ENCODE data around the gene P2RY13. TPM values are rescaled to one million over a fixed set of nuclear protein-coding genes. Genes with fewer than 3 reads are reported as not detected.

Gene P2RY13
- total RNA-seq, 1 donor from 2014 or later: not detected

DNA sequence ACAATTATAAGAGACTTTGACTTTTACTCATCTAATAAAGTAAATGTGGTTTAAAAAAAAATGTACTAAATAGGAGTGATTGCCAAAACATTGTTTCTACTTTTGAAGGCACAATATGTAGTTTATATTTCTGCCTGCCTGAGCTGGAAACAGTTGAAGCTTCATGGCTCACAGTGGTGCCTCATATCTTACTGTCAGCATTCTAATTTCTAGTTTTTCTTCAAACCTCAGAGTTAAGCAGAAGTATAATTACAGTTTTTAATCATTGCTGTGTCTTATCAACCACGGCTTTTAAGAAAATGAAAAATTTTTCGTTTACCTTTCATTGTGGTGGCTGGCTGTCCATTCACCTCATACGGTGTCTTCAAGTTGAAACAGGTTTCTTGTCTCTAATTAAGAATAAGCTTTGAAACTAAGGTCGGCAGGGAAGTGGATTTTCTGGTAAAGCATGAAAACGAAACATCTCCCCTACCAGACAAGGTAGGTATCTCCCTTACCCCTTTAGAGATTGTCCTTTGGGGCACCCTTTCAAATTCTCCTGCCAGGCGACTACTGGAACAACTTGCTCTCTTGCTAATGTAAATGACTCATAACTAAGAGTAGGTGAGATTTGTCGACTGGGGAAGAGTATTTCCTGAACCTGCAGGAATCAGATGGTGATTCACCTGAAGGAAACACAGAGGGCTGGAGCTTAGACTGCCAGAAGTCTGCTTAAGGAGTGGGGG is 12.9 kb downstream of the P2RY13 start, which contains the start of gene GPR87:
TSS of gene GPR87 (minus strand) at position 554 of the 725 bp plus-strand sequence. CDS start 16,720 bp downstream, outside the sequence.
- intact Hi-C loops (cut with micrococcal nuclease): loop anchor here (1.0 to 2.0 kb wide), 4 partner anchors 11 to 811 kb away; no protein-coding TSS in a partner anchor

DNA sequence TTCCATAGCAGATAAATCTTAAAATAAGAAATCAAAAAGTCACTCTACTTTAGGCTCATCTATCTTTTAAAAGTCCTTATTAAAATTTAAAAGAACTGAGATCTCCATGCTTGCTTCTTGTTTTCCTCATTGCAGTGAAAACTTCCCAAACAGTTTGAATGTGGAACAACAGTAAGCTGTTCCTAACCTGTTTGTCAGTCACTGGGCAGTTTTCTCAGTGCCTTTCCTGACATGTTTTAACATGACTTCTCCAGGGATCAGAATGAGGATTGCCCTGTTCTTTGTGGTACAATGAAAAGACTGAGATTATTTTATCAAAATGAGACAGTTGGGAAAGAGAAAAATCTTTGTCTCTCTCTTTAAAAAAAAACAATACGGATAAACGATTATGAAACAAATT is 13.5 kb downstream of the P2RY13 start:
- H3K36me3 Mint-ChIP-seq (ENCODE audit: low read depth): no peaks in the 10 kb centered on the region
- H3K4me3 Mint-ChIP-seq: peak overlapping the region; percentile 7
- no peak for DNase-seq (ENCODE audit: low spot score)
- H3K27me3 Mint-ChIP-seq (ENCODE audit: insufficient read depth): no peaks in the 10 kb centered on the region
- H3K9me3 Mint-ChIP-seq: no peaks in the 10 kb centered on the region
- intact Hi-C loops (cut with micrococcal nuclease): loop anchor here (1.0 to 2.0 kb wide), 4 partner anchors 11 to 811 kb away; no protein-coding TSS in a partner anchor
- no peak overlapping the region for H3K27ac Mint-ChIP-seq
- peaks cover 21% of the 10 kb centered on the region for H3K4me1 Mint-ChIP-seq (ENCODE audit: low read depth)

More for the DNA sequence above, 12.9 kb downstream of the P2RY13 start, which contains the start of gene GPR87:
- Mint-ChIP-seq H3K36me3 (ENCODE audit: low read depth) (no peaks in the 10 kb centered on the region), H3K4me1 (ENCODE audit: low read depth) (peaks cover 24% of the 10 kb centered on the region), H3K27ac (peak within 1 kb of the TSS; percentile 61), H3K9me3 (no peaks in the 10 kb centered on the region), H3K4me3 (peak within 1 kb of the TSS; percentile 7), H3K27me3 (ENCODE audit: insufficient read depth) (no peaks in the 10 kb centered on the region)
- DNase-seq (ENCODE audit: low spot score): no peak

DNA sequence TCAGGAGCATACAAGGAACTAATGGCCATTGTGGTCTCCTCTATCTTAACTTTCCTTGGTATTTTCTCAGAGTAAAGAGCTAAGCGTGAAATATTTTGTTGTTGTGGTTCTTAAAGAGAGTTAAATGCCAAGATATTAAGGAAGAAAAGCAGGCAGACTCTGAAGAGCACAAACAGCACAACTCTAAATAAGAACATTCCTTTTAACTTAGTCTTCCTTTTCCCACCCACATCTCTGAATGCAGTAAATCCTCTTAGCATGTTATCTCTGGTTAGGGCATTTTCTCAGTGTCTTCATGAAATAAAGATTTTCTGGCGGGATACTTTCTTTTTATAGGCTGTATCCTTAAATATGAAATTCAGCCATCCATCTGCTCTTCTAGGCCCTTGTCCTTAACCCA is 14.2 kb downstream of the P2RY13 start:
- no peak for DNase-seq (ENCODE audit: low spot score)
- Mint-ChIP-seq H3K27ac (no peak overlapping the region), H3K27me3 (ENCODE audit: insufficient read depth) (no peaks in the 10 kb centered on the region), H3K36me3 (ENCODE audit: low read depth) (no peaks in the 10 kb centered on the region), H3K4me3 (no peak overlapping the region), H3K9me3 (no peaks in the 10 kb centered on the region), H3K4me1 (ENCODE audit: low read depth) (peaks cover 19% of the 10 kb centered on the region)
- intact Hi-C loops (cut with micrococcal nuclease): no loop called here

DNA sequence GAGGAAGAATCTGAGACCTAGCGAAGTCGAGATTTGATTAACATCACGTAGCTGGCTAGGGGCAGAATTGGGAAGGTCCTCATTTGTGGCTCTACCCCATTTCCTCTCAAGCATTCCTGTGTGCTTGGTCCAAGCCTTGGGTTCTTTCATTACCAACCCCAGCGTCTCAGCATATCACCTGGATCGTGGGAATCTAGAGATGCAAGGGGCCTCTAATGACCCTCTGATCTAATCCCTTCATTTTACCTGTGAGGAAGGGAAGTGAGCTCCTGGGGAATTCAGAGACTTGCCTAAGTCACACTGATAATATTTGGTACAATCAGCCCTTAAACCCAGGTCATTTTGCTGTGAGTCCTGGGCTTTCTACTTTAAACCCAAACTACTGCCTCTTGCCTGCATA is 14.8 kb downstream of the P2RY13 start:
- no peak overlapping the region for H3K4me3 Mint-ChIP-seq
- H3K9me3 Mint-ChIP-seq: no peaks in the 10 kb centered on the region
- no peak overlapping the region for H3K27ac Mint-ChIP-seq
- H3K27me3 Mint-ChIP-seq (ENCODE audit: insufficient read depth): no peaks in the 10 kb centered on the region
- no peaks in the 10 kb centered on the region for H3K36me3 Mint-ChIP-seq (ENCODE audit: low read depth)
- H3K4me1 Mint-ChIP-seq (ENCODE audit: low read depth): peaks cover 19% of the 10 kb centered on the region
- intact Hi-C loops (cut with micrococcal nuclease): no loop called here
- no peak for DNase-seq (ENCODE audit: low spot score)

DNA sequence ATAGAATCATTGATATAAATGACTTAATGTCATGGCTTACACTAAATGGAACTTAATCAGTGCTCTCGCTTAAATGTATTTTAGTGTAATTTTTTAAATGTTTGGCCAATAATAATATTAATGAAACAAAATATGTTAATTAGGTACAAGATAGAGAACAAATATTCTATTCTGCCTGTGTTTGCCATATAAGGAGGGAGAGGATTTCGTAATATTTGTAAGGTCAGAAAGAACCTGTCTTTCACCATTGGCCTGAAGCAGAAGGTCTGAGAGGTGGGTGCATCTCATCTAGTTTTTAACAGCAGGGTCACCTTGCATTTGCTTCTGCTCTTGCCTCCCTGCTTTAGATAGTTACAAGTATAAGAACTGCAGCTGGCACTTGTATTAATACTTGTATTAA is 15.2 kb downstream of the P2RY13 start:
- intact Hi-C loops (cut with micrococcal nuclease): no loop called here
- no peak for DNase-seq (ENCODE audit: low spot score)
- Mint-ChIP-seq H3K4me3 (no peak overlapping the region), H3K36me3 (ENCODE audit: low read depth) (no peaks in the 10 kb centered on the region), H3K4me1 (ENCODE audit: low read depth) (peaks cover 19% of the 10 kb centered on the region), H3K27me3 (ENCODE audit: insufficient read depth) (no peaks in the 10 kb centered on the region), H3K9me3 (no peaks in the 10 kb centered on the region), H3K27ac (no peak overlapping the region)

DNA sequence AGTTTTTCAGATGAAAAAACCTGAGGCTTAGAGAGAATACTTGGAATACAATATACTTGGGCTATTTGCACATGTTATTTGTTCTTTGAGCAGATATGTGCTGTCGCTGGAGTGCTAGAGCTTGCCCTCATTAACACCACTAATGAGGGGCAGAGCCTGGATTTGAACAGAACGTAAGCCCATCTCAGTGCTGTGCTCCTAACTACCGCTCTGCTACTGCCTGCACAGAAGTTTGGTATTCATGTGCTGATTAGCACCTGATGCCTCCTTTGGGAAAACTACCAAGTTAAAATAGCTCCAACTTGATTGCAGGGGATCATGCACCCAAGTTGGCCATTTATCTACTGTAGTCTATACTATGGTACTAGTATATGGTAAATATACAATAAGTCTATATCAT is 16.4 kb downstream of the P2RY13 start:
- Mint-ChIP-seq H3K4me3 (no peak overlapping the region), H3K27me3 (ENCODE audit: insufficient read depth) (no peaks in the 10 kb centered on the region), H3K36me3 (ENCODE audit: low read depth) (no peaks in the 10 kb centered on the region), H3K27ac (no peak overlapping the region), H3K9me3 (no peaks in the 10 kb centered on the region), H3K4me1 (ENCODE audit: low read depth) (peaks cover 20% of the 10 kb centered on the region)
- DNase-seq (ENCODE audit: low spot score): no peak
- intact Hi-C loops (cut with micrococcal nuclease): no loop called here

DNA sequence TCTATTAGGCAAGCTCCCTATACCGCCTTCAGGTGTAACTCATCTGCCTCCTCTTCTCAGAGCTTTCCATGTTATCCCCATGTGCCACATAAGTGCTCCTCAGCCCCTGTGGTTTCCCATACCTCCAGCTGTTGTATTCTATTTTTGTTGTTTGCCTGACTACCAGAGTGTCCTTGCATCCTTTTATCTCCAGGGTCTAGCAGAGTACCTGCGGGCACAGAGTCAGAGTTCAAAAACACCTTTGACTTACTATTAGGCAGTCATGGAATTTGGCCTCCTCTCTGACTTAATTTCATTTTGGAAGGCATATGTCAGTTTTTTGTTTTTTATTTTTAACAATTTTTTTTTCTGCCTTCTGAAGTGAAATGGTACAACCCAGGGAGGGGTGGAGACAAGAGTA is 19.8 kb downstream of the P2RY13 start:
- no peak for DNase-seq (ENCODE audit: low spot score)
- Mint-ChIP-seq H3K9me3 (no peaks in the 10 kb centered on the region), H3K27me3 (ENCODE audit: insufficient read depth) (no peaks in the 10 kb centered on the region), H3K4me3 (no peak overlapping the region), H3K4me1 (ENCODE audit: low read depth) (peaks cover 36% of the 10 kb centered on the region), H3K36me3 (ENCODE audit: low read depth) (no peaks in the 10 kb centered on the region), H3K27ac (no peak overlapping the region)
- intact Hi-C loops (cut with micrococcal nuclease): loop anchor here (5.0 to 10.0 kb wide), 4 partner anchors 522 to 965 kb away; partner anchors contain the start of gene SIAH2

DNA sequence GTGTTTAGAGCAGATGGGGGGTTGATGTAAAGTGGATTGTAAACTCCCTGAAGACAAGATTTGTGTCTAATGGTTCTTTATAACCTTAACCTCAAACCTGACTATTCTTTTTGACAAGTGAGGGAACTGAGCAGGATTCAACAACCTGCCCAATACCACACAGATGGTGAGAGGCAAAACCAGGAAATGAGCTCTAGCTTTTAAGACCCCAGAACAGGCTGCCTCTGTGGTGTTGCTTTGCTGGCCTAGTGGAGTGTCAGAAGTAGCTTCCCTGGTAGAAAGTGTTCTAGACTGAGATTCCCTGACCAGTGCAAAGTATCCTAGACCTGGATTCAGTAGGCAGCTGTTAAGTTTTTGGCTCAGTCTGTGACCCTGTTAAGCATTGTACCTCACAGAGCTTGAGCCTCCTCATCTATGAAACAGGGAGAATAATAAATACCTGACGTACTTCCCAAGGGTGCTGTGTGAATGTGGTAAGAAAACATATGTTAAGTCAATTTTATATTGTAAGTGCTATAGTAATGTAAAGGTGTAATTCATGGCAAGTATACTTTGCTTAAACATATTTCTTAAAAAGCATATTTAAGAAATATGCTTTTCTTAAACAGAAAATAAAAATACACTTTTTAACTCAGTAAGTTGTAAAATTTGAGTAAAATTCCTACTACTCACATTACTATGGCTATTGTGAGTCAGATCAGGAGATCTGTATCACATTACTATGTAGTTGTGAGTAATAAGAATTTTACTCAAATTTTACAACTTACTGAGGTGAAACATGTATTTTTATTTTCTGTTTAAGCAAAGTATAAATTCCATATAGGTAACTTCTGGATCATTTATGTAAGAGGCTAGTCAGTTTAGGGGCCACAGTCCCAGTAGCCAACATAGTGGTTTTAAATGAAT is 21.5 kb downstream of the P2RY13 start:
- Mint-ChIP-seq H3K27me3 (ENCODE audit: insufficient read depth) (no peaks in the 10 kb centered on the region), H3K36me3 (ENCODE audit: low read depth) (no peaks in the 10 kb centered on the region), H3K9me3 (no peaks in the 10 kb centered on the region), H3K4me1 (ENCODE audit: low read depth) (peaks cover 47% of the 10 kb centered on the region), H3K4me3 (no peak overlapping the region), H3K27ac (peak overlapping the region; percentile 19)
- no peak for DNase-seq (ENCODE audit: low spot score)
- intact Hi-C loops (cut with micrococcal nuclease): loop anchor here (5.0 to 10.0 kb wide), 4 partner anchors 521 to 967 kb away; partner anchors contain the start of gene SIAH2

DNA sequence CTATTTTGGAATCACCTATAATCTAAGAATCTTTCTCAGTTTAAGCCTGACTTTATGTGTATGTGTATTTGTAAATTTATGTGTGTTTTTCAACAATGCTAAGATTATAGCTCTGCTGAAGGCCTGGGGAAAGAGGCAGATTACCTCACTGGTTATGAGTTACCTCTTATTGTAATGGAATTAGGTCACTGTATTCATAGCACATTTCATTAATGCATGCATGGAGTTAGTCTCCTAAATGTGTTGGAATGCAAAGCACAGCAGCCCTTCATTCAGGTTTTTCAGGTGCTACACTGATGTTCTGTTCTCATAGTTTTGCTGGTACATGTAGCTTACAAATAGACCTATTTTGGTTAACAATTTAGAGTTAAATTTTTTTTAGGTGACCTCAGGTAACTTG is 22.2 kb downstream of the P2RY13 start:
- no peak overlapping the region for H3K27ac Mint-ChIP-seq
- intact Hi-C loops (cut with micrococcal nuclease): loop anchor here (5.0 to 10.0 kb wide), 4 partner anchors 520 to 968 kb away; partner anchors contain the start of gene SIAH2

DNA sequence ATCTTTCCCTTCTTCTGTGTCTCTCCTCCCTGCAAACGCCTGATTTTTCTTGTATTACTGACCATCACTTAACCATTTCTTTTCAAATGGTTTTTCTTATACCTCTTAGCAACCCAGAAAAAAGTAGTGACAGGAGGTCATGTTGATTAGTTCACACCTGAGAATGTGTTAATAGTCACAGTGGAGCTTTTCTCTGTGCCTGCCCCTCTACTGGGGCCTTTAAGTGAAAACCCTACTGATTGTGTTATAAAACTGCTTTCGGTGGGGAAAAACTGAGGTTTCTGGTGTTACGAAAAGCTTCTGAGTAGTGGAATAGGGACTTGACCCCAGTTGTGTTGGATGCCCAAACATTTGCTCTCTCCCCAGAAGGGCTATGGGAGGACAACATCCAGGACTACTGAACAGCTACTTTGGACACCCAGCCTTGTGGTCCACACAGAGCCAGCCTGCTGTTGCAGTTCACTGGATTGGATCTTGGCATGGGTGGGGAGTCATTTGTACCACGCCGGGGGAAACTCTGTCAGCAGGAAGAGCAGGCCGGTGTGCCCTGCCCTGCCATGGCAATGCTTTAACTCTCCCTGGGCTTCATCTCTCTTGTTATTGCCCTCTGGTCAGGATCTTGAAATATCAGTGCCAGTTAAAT is 23.1 kb downstream of the P2RY13 start:
- no peak for DNase-seq (ENCODE audit: low spot score)
- intact Hi-C loops (cut with micrococcal nuclease): loop anchor here (5.0 to 10.0 kb wide), 4 partner anchors 519 to 969 kb away; partner anchors contain the start of gene SIAH2
- Mint-ChIP-seq H3K4me1 (ENCODE audit: low read depth) (peaks cover 61% of the 10 kb centered on the region), H3K27ac (peak overlapping the region; percentile 70), H3K36me3 (ENCODE audit: low read depth) (no peaks in the 10 kb centered on the region), H3K9me3 (no peaks in the 10 kb centered on the region), H3K4me3 (peak overlapping the region; percentile 5), H3K27me3 (ENCODE audit: insufficient read depth) (peaks cover 3% of the 10 kb centered on the region)

More for the DNA sequence above, 22.2 kb downstream of the P2RY13 start:
- Mint-ChIP-seq H3K9me3 (no peaks in the 10 kb centered on the region), H3K4me3 (no peak overlapping the region), H3K36me3 (ENCODE audit: low read depth) (no peaks in the 10 kb centered on the region), H3K27me3 (ENCODE audit: insufficient read depth) (peaks cover 3% of the 10 kb centered on the region), H3K4me1 (ENCODE audit: low read depth) (peaks cover 53% of the 10 kb centered on the region)
- no peak for DNase-seq (ENCODE audit: low spot score)

DNA sequence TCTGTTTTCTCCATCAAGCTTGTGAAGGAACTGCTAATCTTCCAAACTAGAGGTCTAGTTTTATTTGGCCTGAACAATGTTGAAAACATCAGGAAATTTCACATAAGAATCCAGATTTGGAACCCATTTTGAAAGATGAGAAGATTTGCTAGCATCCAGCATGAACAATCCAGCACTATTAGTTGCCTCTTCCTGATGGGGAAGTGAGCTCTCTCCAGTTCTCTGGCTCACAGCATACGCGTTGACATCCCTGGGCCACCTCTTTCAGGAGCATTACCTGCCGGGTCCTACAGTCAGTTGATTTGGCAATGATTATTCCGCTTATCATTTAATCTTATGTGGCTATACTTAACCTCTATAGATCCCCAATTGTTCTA is 23.6 kb downstream of the P2RY13 start:
- Mint-ChIP-seq H3K27ac (peak overlapping the region; percentile 70), H3K4me3 (peak overlapping the region; percentile 5), H3K9me3 (no peaks in the 10 kb centered on the region), H3K36me3 (ENCODE audit: low read depth) (no peaks in the 10 kb centered on the region), H3K27me3 (ENCODE audit: insufficient read depth) (peaks cover 3% of the 10 kb centered on the region), H3K4me1 (ENCODE audit: low read depth) (peaks cover 63% of the 10 kb centered on the region)
- no peak for DNase-seq (ENCODE audit: low spot score)
- intact Hi-C loops (cut with micrococcal nuclease): loop anchor here (1.0 to 10.0 kb wide), 9 partner anchors 11 to 1387 kb away; partner anchors contain the start of genes GPR87 and SIAH2

DNA sequence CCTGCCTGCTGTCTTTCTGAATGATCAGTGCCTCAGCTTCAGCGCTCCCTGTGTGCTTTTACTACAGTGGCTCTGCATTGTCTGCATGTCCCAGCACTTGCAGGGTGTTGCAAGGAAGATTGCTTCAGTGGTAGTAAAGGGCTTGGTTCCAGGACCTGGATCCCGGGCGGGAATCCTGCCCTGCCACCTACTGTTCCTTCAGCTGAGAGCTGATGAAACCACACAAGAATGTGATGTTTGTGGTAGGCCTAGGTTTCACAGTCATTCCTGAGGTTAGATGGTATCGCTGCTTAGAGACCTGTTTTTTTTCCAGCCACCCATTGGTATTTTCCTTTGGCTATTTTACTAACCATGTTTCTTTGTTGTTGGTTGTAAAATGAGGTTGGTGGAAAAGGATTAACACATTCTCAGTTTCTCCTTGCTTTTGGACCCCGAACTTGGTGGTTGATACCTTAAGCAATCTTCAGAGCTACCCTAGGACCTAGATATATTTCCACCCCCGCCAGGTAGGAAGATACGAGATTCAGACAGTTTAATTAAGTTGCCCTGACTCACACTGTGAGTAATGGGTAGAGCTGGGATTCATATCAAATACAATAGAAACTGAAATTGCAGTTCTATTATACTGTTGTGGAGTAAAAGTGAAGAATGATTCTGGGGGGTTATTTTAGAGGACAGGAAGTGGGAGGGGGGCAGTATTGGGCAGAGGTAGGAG is 24.1 kb downstream of the P2RY13 start:
- Mint-ChIP-seq H3K36me3 (ENCODE audit: low read depth) (no peaks in the 10 kb centered on the region), H3K4me1 (ENCODE audit: low read depth) (peaks cover 63% of the 10 kb centered on the region), H3K9me3 (no peaks in the 10 kb centered on the region), H3K4me3 (peak overlapping the region; percentile 5), H3K27ac (peak overlapping the region; percentile 70), H3K27me3 (ENCODE audit: insufficient read depth) (peaks cover 3% of the 10 kb centered on the region)
- DNase-seq (ENCODE audit: low spot score): no peak
- intact Hi-C loops (cut with micrococcal nuclease): loop anchor here (1.0 to 10.0 kb wide), 9 partner anchors 11 to 1388 kb away; partner anchors contain the start of genes GPR87 and SIAH2
